GM06990 (cell line): ENCODE data around the gene NFAT5.
"Not testable (repeated sequence)": the region's sequence is repeated elsewhere in the genome, so short reads cannot be mapped to it uniquely, and the experiment has no call there.

Experiments used
- DNase-seq: peaks from one replicate; pipeline ENCODE4 v3.0.0-alpha.2; 2011; ENCODE audit not compliant: insufficient read length; ENCODE audit errors: extremely low read depth
- H3K27me3 ChIP-seq: replicated peaks from 2 replicates; pipeline ENCODE4 v1.6.0; 2011; ENCODE audit warnings: low read length; ENCODE audit not compliant: control insufficient read depth, insufficient read depth
- H3K36me3 ChIP-seq: 2 replicates; pipeline ENCODE4 v1.5.1; 2011; ENCODE audit warnings: low read length; ENCODE audit not compliant: control insufficient read depth, insufficient read depth
- H3K4me3 ChIP-seq: replicated peaks from 2 replicates; pipeline ENCODE4 v1.5.1; 2011; ENCODE audit warnings: low read depth, mild to moderate bottlenecking, control low read depth, low read length
- TF ChIP-seq, protein P1 (sequence below): IDR thresholded peaks from 2 replicates; pipeline ENCODE4 v1.5.1; 2011; ENCODE audit warnings: low read length, control low read depth, mild to moderate bottlenecking, inconsistent platforms; ENCODE audit not compliant: insufficient read depth, poor library complexity, severe bottlenecking

NFAT5 gene

DNA sequence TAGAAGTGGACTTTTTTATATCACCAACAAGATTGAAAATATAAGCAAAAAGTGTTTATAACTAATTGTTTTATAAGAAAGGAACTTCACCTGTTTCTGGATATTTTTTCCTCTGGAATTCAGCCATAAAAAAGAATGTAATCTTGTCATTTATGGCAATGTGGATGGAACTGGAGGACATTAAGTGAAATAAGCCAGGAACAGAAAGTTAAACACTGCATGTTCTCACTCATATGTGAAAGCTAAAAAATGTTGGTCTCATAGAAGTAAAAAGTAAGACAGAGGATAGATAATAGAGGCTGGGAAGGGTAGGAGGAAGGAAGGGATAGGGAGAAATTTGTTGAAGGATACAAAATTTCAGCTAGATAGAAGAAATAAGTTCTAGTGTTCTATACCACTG, 67.6 kb downstream of the NFAT5 start:
- Histone ChIP-seq H3K27me3 (no peaks in the 10 kb centered on the region), H3K36me3 (peaks cover 14% of the 10 kb centered on the region), H3K4me3 (no peak overlapping the region)
- DNase-seq: no peak
- TF ChIP-seq, protein P1, sequence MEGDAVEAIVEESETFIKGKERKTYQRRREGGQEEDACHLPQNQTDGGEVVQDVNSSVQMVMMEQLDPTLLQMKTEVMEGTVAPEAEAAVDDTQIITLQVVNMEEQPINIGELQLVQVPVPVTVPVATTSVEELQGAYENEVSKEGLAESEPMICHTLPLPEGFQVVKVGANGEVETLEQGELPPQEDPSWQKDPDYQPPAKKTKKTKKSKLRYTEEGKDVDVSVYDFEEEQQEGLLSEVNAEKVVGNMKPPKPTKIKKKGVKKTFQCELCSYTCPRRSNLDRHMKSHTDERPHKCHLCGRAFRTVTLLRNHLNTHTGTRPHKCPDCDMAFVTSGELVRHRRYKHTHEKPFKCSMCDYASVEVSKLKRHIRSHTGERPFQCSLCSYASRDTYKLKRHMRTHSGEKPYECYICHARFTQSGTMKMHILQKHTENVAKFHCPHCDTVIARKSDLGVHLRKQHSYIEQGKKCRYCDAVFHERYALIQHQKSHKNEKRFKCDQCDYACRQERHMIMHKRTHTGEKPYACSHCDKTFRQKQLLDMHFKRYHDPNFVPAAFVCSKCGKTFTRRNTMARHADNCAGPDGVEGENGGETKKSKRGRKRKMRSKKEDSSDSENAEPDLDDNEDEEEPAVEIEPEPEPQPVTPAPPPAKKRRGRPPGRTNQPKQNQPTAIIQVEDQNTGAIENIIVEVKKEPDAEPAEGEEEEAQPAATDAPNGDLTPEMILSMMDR: no peak

DNA sequence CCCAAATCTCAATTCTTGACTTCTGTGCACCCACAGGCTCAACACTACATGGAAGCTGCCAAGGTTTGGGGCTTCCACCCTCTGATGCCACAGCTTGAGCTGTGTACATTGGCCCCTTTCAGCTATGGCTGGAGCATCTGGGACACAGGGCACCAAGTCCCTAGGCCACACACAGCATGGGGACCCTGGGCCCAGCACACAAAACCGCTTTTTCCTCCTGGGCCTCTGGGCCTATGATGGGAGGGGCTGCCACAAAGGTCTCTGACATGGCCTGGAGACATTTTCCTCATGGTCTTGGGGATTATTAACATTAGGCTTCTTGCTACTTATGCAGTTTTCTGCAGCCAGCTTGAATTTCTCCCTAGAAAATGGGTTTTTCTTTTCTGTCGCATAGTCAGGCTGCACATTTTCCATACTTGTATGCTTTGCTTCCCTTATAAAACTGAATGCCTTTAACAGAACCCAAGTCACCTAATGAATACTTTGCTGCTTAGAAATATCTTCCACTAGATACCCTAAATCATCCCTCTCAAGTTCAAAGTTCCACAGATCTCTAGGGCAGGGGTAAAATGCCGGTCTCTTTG, 70.9 kb downstream of the NFAT5 start:
- not testable (repeated sequence) for DNase-seq, H3K27me3 ChIP-seq, H3K36me3 ChIP-seq, H3K4me3 ChIP-seq

GRCh38 chr16:69637206-69637865, 71.6 kb downstream of the NFAT5 start:
- H3K36me3 ChIP-seq, H3K27me3 ChIP-seq, H3K4me3 ChIP-seq, DNase-seq: not testable (repeated sequence)

- H3K27me3 ChIP-seq, H3K4me3 ChIP-seq, DNase-seq, H3K36me3 ChIP-seq: not testable (repeated sequence)
Measured at GRCh38 chr16:69643997-69644396, 78.2 kb downstream of the NFAT5 start.

GRCh38 chr16:69644790-69645189, 79.0 kb downstream of the NFAT5 start:
- TF ChIP-seq, protein P1: no peak
- no peaks in the 10 kb centered on the region for H3K27me3 ChIP-seq
- no peak overlapping the region for H3K4me3 ChIP-seq
- no peak for DNase-seq
- peaks cover 6% of the 10 kb centered on the region for H3K36me3 ChIP-seq

- no peak overlapping the region for H3K4me3 ChIP-seq
- peaks cover 8% of the 10 kb centered on the region for H3K36me3 ChIP-seq
- no peak for DNase-seq
- H3K27me3 ChIP-seq: no peaks in the 10 kb centered on the region
- TF ChIP-seq, protein P1: no peak
Measured at GRCh38 chr16:69647020-69647419, 81.3 kb downstream of the NFAT5 start.

GRCh38 chr16:69651217-69651616, 85.5 kb downstream of the NFAT5 start:
- Histone ChIP-seq H3K27me3 (no peaks in the 10 kb centered on the region), H3K4me3 (no peak overlapping the region), H3K36me3 (peaks cover 10% of the 10 kb centered on the region)
- DNase-seq: no peak
- TF ChIP-seq, protein P1: no peak
